ENCODE results near the gene FBXL20.

Gene FBXL20

GRCh38 chr17:39327109-39327508 lies 74.3 kb downstream of the FBXL20 start:
- CTCF ChIA-PET, result no interaction called here
- TF ChIP-seq CTCF (IDR thresholded peaks at IDR 0.05; ENCODE audit: control extremely low read depth, extremely low read depth, low read depth, missing control alignments), result no peak
- no peak for DNase-seq (ENCODE audit: extremely low spot score)
- POLR2A ChIA-PET, result no interaction called here

GRCh38 chr17:39325528-39326240 lies 75.7 kb downstream of the FBXL20 start:
- CTCF ChIA-PET, result no interaction called here
- POLR2A ChIA-PET, result no interaction called here
- no peak for TF ChIP-seq CTCF (IDR thresholded peaks at IDR 0.05; ENCODE audit: control extremely low read depth, extremely low read depth, low read depth, missing control alignments)
- no peak for DNase-seq (ENCODE audit: extremely low spot score)

- CTCF ChIA-PET, result interaction anchor here (1.0 kb wide), 1 partner anchor 58 kb away, joined by 3 read pairs; no protein-coding TSS in a partner anchor
- no peak for TF ChIP-seq CTCF (IDR thresholded peaks at IDR 0.05; ENCODE audit: control extremely low read depth, extremely low read depth, low read depth, missing control alignments)
Observed at GRCh38 chr17:39318636-39319035, 82.8 kb downstream of the FBXL20 start.

GRCh38 chr17:39306509-39307212 lies 94.8 kb downstream of the FBXL20 start:
- POLR2A ChIA-PET, result no interaction called here

More at GRCh38 chr17:39318636-39319035, 82.8 kb downstream of the FBXL20 start:
- no peak for DNase-seq (ENCODE audit: extremely low spot score)
- POLR2A ChIA-PET, result no interaction called here

GRCh38 chr17:39305978-39306377 lies 95.4 kb downstream of the FBXL20 start:
- DNase-seq (ENCODE audit: extremely low spot score), result no peak
- CTCF ChIA-PET, result interaction anchor here (1.0 kb wide), 1 partner anchor 75 kb away, joined by 3 read pairs; no protein-coding TSS in a partner anchor
- POLR2A ChIA-PET, result no interaction called here
- TF ChIP-seq CTCF (IDR thresholded peaks at IDR 0.05; ENCODE audit: control extremely low read depth, extremely low read depth, low read depth, missing control alignments), result no peak

More at GRCh38 chr17:39306509-39307212, 94.8 kb downstream of the FBXL20 start:
- CTCF ChIA-PET, result interaction anchor here (1.0 to 1.6 kb wide), 3 partner anchors 14 to 75 kb away, joined by 3 to 4 read pairs (median 3); no protein-coding TSS in a partner anchor
- no peak for TF ChIP-seq CTCF (IDR thresholded peaks at IDR 0.05; ENCODE audit: control extremely low read depth, extremely low read depth, low read depth, missing control alignments)
- peak; percentile 54 for DNase-seq (ENCODE audit: extremely low spot score)

DNA sequence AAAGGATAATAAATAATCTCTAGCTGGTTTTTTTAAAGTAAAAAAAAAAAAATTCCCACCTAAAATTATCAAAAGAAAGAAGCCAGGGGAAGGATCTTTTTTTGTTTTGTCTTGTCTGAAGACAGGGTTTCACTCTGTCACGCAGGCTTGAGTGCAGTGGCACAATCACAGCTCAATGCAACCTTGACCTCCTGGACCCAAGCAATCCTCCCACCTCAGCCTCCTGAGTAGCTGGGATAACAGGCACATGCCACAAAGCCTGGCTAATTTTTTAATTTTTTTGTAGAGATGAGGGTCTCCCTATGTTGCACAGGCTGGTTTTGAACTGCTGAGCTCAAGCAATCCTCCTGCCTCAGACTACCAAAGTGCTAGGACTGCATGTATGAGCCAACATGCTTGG lies 97.2 kb downstream of the FBXL20 start:
- ChIA-PET POLR2A (interaction anchor here (0.6 kb wide), 1 partner anchor 149 kb away, joined by 6 read pairs; no protein-coding TSS in a partner anchor), CTCF (interaction anchor here (0.7 to 1.2 kb wide), 4 partner anchors 14 to 129 kb away, joined by 3 to 4 read pairs (median 3); no protein-coding TSS in a partner anchor)
- TF ChIP-seq CTCF (IDR thresholded peaks at IDR 0.05; ENCODE audit: control extremely low read depth, extremely low read depth, low read depth, missing control alignments), result no peak
- DNase-seq (ENCODE audit: extremely low spot score), result no peak

Data from GM10248 (cell line).